ENCODE results near the gene CYP3A5.

CYP3A5 gene

GRCh38 chr7:99648843-99649242, 31.0 kb downstream of the CYP3A5 start:
- no peaks in the 10 kb centered on the region for H3K4me1 Mint-ChIP-seq
- TF ChIP-seq CTCF (IDR thresholded peaks at IDR 0.05), result no peak
- peaks cover 38% of the 10 kb centered on the region for H3K36me3 Mint-ChIP-seq (ENCODE audit: low read depth)
- H3K27me3 Mint-ChIP-seq (ENCODE audit: low read depth, poor library complexity), result peaks cover 2% of the 10 kb centered on the region
- no peak for DNase-seq
- H3K27ac Mint-ChIP-seq, result no peak overlapping the region
- H3K9me3 Mint-ChIP-seq, result peaks cover 20% of the 10 kb centered on the region
- no peak overlapping the region for H3K4me3 Mint-ChIP-seq

GRCh38 chr7:99645590-99645989, 34.2 kb downstream of the CYP3A5 start:
- Mint-ChIP-seq H3K4me3 (no peak overlapping the region), H3K27me3 (ENCODE audit: low read depth, poor library complexity) (peaks cover 2% of the 10 kb centered on the region), H3K4me1 (no peaks in the 10 kb centered on the region), H3K9me3 (peaks cover 20% of the 10 kb centered on the region), H3K27ac (no peak overlapping the region), H3K36me3 (ENCODE audit: low read depth) (peaks cover 50% of the 10 kb centered on the region)
- TF ChIP-seq CTCF (IDR thresholded peaks at IDR 0.05), result no peak
- DNase-seq, result no peak

GRCh38 chr7:99644431-99644830, 35.4 kb downstream of the CYP3A5 start:
- Mint-ChIP-seq H3K9me3 (peaks cover 20% of the 10 kb centered on the region), H3K36me3 (ENCODE audit: low read depth) (peaks cover 50% of the 10 kb centered on the region), H3K4me1 (no peaks in the 10 kb centered on the region), H3K27ac (no peak overlapping the region), H3K4me3 (no peak overlapping the region), H3K27me3 (ENCODE audit: low read depth, poor library complexity) (peaks cover 2% of the 10 kb centered on the region)
- no peak for DNase-seq
- TF ChIP-seq CTCF (IDR thresholded peaks at IDR 0.05), result no peak

DNA sequence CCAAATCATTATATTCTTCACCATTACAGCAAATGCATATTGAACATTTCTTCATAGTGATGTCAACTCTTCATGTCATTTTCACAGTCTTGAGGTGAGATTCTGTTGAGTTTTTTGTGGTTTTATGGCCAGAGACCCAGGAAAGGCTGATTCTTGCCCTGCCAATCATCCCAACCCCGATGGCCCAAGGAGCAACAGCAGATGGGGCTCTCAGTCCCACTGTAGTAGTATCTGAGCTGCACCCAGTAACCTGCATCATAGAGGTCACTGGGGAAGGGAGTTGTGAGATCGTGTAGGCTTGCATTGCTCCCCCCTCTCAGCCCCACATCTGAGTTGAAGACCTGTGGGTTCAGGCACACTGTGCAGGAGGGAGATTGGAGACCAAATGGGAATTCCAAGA, 36.3 kb downstream of the CYP3A5 start:
- Mint-ChIP-seq H3K9me3 (peaks cover 20% of the 10 kb centered on the region), H3K27me3 (ENCODE audit: low read depth, poor library complexity) (peaks cover 2% of the 10 kb centered on the region), H3K4me3 (no peak overlapping the region), H3K36me3 (ENCODE audit: low read depth) (peaks cover 50% of the 10 kb centered on the region), H3K27ac (no peak overlapping the region), H3K4me1 (no peaks in the 10 kb centered on the region)
- no peak for DNase-seq
- TF ChIP-seq CTCF (IDR thresholded peaks at IDR 0.05), result no peak

DNA sequence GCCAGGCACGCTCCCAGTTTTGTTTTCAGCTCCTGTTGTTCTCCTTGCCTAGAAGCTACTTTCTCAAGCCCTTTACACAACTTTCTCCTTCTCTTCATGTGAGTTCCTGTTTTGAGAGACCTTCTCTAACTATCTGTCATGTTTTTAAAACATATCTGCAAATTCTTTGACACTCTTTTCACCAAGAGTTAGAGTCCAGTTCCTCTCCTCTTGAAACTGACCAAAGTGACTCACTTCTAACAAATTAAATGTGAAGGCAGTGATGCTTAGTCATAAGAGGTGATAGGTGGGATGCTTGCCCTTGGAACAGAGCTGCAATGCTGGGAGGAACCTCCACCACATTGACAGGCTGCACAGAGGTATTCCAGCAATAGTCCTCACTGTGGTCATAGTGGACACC, 37.8 kb downstream of the CYP3A5 start:
- TF ChIP-seq CTCF (IDR thresholded peaks at IDR 0.05), result no peak
- Mint-ChIP-seq H3K27ac (no peak overlapping the region), H3K27me3 (ENCODE audit: low read depth, poor library complexity) (peaks cover 2% of the 10 kb centered on the region), H3K36me3 (ENCODE audit: low read depth) (peaks cover 45% of the 10 kb centered on the region), H3K4me3 (no peak overlapping the region), H3K4me1 (no peaks in the 10 kb centered on the region), H3K9me3 (peaks cover 19% of the 10 kb centered on the region)
- no peak for DNase-seq

GRCh38 chr7:99639267-99639666, 40.5 kb downstream of the CYP3A5 start:
- Mint-ChIP-seq H3K36me3 (ENCODE audit: low read depth) (peaks cover 32% of the 10 kb centered on the region), H3K4me1 (no peaks in the 10 kb centered on the region), H3K27ac (no peak overlapping the region), H3K4me3 (no peak overlapping the region), H3K27me3 (ENCODE audit: low read depth, poor library complexity) (no peaks in the 10 kb centered on the region), H3K9me3 (no peaks in the 10 kb centered on the region)
- TF ChIP-seq CTCF (IDR thresholded peaks at IDR 0.05), result no peak
- DNase-seq, result no peak
